GM12801 (cell line): ENCODE measurements around the gene AGR2.

Source experiments
- CTCF ChIP-seq: IDR thresholded peaks from one replicate; pipeline ENCODE4 v1.5.1; 2011; ENCODE audit warnings: control low read depth; ENCODE audit not compliant: insufficient read length; ENCODE audit errors: extremely low read depth

AGR2 gene

GRCh38 chr7:16811551-16811950 is 6.8 kb upstream of the AGR2 start:
- no peak for TF ChIP-seq CTCF

GRCh38 chr7:16810573-16810972 is 5.8 kb upstream of the AGR2 start:
- no peak for TF ChIP-seq CTCF

DNA sequence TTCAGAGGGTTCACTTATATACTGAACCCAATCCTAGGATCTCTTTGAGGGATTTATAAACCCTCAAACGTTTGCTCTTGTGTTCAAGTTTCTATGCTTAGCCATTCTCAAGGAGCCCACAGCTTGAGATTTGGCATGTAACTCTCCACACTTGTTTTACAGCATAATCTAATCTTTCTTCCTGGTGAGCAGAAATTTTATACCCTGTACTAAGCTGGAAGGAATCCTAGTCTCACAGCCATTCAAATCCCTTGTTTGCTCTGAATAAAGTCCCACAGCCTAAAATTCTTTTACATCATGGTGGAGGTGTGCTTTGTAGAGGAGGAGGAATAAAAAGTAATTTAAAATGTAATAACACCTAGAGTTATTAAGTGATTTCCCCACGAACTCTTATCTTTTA is 5.3 kb upstream of the AGR2 start:
- no peak for TF ChIP-seq CTCF

- no peak for TF ChIP-seq CTCF
These were observed 642 bp upstream of the AGR2 start for GRCh38 chr7:16805441-16805840.

DNA sequence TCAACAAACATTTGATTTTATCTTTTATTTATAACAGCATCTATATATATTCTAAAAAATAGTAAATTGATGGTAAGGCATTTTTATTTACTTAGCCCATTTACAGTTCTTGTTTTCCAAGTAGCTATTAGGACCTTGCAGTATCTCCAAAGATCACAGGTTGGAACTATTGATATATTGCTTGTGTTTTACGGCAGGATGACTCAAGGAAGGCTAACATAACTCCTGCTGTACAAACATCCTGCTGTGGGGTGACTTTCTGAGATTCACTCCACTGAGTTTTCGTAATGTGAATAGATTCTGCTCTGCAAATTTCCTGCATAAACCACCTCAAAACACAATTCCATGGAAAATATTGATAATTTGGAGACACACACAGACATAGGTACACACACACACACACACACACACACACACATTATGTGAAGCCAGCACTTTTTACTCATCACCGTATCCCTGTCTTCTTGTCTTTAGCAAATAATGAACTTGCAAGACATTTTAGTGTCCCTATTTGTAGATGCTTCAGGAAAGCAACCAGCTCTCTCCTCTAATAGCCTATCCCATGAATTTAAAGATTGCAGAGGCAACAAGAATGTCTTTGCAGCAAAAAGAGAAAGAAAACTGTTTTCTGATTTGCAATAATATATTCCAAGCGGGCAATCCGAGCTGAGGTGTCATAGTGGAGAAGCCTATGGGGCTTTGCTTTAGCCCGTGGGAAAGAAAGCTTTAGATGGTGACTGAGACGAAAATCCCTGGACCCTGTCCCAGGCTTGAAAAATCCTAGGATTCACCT is 722 bp downstream of the AGR2 start:
- no peak for TF ChIP-seq CTCF

GRCh38 chr7:16803125-16803524 is 1.7 kb downstream of the AGR2 start:
- TF ChIP-seq CTCF, result no peak

DNA sequence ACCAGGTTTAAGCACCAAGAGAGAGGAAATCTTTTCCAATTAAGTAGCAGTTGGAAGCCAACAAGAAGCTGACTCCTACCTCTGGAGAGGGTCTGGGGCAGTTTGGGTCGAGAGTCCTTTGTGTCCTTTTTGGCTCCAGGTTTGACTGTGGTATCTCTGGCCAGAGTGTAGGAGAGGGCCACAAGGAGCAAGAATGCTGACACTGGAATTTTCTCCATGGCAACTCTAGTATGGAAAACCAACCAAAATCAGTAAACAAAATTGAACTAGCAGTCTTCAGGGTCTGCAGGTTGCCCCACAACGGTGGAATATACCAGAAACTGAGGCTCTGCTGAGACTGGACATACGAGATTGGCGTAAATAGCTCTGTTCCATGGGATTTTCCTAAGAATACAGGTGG is 3.2 kb downstream of the AGR2 start:
- no peak for TF ChIP-seq CTCF
